SKM-1 (cell line): ENCODE results near the gene NSA2.
A peak's percentile ranks its signal among the peaks of the same experiment; 100 is the strongest.
"Not testable (repeated sequence)": the region's sequence is repeated elsewhere in the genome, so short reads cannot be mapped to it uniquely, and the experiment has no call there.

ENCODE experiments used
- DNase-seq: peaks from one replicate; lab custom pipeline; 2025; ENCODE audit not compliant: unreplicated experiment; lab: John Stamatoyannopoulos, UW

Gene NSA2

DNA sequence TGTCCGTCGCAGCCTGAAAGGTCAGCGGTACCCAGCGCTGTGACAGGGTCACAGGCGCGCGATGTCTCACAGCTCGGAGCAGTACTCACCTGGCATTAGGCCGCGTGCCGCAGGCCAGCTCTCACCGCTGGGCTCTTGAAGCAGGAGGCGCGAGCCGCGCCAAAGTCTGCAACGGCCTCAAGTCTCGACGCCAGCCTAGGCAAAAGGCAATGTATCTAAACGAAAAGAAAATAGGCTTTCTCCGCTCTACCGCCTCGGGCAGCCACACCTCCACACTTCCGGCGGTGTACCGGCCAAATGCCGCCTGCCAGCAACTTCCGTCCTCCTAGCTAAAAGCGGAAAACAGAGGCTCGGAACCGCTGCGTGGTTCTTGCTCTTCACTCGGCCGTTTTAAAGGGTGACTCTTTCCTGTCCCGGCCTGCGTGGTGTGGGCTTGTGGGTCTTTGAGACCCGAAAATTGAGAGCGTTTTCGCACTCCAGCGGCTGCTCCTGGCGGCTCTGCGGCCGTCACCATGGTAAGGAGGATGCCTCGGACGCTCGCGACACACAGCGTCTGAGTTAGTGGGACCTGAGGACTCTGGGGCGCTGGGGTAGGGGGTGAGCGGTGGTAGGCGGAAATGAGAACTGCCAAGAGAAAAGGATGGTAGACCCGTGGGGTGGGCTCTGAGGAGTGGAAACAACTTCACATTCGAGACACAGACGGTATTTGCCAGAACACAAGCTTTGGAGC is at the start of gene NSA2, which contains the start of gene GFM2:
NSA2 (plus strand) TSS at position 401 of the 730 bp plus-strand sequence; CDS start at position 513, 112 bp downstream.
GFM2 (minus strand) TSS at position 269 of the 730 bp plus-strand sequence. CDS start 3,375 bp downstream, outside the sequence.
- DNase-seq = peak; percentile 86

DNA sequence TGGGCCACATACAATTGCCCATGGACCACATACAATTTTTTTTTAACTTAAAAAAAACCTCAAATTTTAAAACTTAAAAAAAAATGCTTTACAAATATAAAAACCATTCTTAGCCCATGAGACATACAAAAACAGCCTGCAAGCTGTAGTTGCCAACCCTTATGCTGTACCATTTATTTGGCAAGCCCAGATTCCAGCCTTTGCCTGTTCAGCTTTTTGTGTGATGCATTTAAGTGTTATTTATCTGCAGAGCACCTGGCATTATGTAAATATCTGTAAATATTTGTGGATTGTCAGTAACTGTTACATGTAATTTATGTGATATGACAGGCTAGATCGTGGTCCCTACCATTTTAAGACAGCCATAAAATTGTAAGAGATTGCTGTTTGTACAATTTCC is 49.5 kb upstream of the NSA2 start:
- no peak for DNase-seq

DNA sequence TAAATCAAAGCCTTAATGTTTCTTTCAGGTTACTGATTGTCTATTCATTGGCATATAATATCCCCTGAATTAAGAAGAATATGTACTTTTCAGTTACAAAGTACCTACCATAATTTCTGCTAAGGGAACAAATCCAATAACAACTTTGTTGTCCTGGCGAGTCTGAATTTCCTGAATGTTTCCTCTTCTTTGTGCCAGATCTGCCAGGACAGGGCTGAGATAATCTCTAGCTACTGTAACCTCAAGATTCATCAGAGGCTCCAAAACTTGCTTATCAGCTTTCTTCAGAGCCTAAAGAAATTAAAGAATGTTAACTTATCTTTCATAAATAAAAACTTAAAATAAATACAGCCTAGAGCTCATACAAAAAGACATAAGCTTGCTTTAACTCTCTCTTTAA is 44.8 kb upstream of the NSA2 start:
- DNase-seq = no peak

DNA sequence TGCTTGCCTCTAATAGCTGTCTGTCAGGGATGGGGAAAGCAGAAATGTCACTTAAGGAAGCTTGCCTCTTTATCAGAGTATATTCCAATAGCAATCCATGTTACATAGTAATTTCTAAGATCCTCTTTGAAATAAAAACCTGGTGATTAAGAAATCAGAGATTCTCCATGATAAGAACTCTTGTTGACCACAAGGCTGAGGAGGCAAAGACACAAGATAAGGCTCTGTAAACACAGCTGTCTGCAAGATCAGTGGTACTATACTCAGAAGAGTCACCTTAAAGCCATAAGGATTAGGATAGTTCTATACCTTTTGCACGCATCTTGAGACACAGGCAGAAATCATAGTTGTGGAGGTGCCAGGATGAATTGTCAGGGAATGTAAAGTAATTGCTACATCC is 41.7 kb upstream of the NSA2 start:
- no peak for DNase-seq

DNA sequence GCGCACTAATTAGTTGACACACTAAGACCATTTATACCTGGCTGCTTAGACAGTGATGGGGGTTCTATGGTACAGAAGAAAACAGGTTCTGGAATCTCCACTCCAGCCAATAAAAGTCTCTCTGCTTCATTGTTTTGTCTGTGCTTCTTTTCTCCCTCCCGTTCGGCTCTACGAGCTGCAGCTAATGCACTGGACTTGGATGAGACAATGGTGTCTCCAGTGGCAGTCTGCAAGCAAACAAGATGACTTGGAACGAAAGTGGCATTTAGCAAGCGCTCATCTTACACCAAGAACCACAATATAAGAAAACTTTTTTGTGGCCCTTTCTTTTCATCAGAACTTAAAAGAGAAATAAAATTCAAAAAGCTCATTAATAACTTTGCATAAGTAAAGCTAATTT is 30.3 kb upstream of the NSA2 start:
- no peak for DNase-seq

DNA sequence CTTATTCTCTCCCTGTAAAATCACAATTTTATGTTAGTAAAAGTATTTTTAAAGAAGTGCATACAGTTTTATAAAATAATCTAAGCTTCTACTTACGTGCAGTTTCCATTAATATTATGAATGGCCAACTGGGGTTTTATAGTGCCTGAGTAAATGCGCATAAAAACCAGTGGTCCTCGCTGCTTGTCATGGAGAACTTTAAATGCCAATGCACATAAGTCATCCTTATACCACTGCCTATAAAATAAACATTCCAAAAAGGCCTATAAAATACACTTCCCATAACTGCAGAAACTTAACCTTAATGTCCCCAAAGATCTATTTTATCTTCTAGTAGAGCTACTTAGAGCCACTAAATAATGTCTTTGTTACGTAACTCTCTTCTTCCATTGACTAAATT is 28.6 kb upstream of the NSA2 start:
- DNase-seq = no peak

DNA sequence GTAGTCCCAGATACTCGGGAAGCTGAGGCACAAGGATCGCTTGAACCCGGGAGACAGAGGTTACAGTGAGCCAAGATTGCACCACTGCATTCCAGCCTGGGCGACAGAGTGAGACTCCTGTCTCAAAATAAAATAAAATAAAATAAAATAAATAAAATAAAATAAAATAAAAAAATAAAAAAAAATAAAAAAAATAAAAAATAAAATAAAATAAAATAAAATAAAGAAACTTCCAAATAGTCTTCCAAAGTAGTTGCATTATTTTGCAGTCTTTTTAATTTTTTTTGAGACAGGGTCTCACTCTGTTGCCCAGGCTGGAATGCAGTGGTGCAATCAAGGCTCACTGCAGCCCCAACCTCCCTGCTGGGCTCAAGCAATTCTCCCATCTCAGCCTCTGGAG is 18.3 kb upstream of the NSA2 start:
- not testable (repeated sequence) for DNase-seq

DNA sequence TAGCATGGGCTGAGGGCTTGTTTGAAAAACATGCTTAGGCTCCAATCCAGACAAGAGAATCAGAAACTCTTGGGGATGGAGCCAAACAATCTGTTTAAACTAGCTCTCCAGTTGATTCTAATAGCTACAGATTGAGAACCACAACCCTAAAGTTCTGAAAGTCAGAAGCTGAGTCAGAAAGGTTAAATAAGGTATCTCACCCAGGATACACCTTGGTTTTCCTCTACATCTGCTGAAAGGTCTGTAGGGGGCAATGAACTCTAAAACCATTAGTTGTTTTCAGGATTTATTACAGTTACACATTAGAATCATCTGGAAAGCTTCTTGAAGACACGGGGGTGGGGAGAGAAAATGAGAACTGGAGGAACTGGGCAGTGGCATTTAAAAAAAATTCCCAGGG is 5.8 kb upstream of the NSA2 start:
- no peak for DNase-seq

DNA sequence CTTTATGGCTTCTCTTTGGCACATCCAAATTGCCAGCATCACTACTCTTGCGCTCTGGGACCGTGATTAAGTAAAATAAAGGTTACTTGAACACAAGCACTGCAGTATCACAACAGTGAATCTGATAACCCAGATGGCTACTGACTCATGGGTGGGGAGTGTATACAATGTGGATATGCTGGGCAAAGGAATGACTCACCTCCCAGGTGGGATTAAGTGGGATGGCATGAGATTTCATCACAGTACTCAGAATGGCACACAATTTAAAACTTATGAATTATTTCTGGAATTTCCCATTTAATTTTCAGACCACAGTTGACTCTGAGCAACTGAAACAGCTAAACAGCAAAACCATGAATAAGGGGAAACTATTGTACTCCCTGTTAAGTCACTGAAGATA is 4.5 kb upstream of the NSA2 start:
- no peak for DNase-seq

DNA sequence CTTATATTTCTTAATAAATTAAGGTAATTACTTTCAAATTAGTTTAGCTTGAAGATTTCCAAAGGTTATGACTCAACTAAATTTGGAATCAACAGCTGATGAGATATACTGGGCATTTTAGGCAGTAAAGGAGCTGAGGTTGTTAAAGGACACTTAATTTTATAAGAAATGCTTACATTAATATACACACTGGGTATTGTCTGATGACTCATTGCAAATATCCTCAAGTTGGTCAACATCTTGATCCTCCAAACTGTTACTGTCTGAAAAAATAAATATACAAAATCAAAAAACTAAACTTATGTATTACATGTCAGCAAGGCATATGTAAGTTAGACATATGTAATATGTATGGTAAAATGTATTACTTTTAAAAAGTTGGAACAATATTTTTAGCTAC is 3.5 kb upstream of the NSA2 start:
- DNase-seq = no peak

DNA sequence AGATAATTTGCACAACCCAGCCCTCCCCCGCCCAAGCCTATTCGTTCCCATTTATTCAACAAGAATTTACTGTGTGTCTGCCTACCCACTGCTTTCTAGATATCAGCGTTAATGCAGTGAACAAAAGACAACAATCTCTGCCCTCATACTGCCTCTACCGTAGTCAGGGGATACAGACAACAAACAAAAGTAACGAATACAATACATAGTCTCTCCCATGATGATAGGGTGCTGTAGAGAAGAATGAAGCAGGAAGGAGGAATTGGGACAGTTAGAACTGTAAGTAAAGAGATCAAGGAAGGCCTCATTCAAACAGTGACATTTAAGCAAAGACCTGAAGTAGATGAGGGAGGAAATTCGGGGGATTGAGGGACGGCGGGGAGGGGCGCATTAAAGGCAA is 1.8 kb upstream of the NSA2 start:
- no peak for DNase-seq

DNA sequence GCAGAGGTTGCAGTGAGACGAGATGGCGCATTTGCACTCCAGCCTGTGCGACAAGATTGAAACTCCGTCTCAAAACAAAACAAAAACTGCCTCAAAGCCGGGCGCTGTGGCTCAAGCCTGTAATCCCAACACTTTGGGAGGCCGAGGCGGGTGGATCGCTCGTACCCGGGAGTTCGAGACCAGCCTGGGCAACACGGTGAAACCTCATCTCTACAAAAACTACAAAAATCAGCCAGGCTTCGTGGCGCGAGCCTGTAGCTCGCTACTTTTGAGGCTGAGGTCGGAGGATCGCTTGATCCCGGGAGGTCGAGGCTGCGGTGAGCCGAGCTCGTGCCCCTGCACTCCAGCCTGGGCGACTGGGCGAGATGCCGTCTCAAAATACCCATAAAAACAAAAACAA is 1.1 kb upstream of the NSA2 start:
- no peak for DNase-seq

DNA sequence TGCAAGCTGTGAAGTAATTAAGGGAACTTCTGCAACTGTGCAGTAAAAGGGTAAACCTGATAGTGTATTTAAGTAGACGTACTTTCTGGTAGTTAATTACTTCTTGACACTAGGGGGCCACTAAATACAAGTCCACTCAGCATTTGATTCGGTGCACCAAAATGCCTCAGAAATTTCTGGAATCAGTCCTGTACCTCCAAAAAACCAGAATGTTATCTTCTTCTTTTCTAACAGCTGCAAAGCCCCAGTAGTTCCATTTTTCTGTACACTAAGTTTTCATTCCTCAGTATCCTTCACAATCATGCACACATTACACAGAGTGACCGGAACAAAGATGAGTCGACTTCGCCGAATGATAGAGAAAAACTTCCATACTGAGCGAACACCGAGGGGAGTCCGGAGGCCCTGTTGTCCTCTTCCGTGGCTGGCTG is 616 bp upstream of the NSA2 start:
- DNase-seq = peak; percentile 36

DNA sequence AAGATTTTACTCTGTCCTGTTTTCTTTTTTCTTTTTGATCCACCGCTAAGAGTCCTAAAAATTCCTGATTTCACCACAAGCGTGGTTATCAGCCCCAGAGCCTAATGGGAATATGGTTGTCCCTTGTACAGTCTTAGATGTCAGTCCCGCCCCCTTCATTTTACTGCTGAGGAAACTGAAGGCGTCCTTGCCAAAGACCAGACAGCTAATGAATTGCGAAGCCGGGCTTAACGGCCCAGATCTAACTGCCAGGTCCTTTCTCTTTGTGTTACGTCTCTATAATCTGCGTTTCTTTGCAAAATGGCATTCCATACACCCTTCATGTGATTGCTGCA is 497 bp downstream of the NSA2 start:
- no peak for DNase-seq

DNA sequence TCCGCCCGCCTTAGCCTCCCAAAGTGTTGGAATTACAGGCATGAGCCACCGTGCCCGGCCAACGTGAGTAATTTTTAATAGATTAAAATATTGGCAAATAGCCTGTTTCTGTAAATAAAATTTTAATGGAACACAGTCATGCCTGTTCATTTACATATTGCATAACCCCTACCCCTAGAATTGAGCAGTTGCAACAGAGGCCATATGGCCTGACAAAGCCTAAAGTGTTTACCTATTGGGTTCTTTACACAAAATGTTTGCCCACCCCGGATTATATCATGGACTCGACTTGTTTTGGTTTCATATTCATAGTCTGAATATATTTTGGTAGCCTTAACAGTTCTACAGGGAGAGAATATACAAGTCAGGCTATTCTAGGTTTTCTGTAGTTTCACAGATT is 5.3 kb downstream of the NSA2 start:
- DNase-seq = no peak

DNA sequence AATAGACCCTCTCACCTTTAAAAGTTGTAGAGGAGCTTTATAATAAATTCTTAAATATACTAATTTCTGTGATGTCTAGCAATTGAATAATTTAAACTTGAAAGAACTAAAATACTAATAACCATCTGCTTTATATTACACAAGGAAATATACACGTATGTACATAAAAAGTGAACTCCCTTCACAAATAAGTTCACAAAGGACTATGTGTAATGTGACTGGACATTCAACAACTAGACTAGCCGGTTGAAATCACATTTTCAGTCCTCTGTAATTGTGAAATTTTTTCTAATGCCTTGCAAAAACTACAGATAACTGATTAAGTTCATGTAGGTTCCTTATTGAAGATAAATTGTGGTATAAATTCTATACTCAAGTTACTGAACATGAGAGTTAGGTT is 11.6 kb downstream of the NSA2 start:
- no peak for DNase-seq

DNA sequence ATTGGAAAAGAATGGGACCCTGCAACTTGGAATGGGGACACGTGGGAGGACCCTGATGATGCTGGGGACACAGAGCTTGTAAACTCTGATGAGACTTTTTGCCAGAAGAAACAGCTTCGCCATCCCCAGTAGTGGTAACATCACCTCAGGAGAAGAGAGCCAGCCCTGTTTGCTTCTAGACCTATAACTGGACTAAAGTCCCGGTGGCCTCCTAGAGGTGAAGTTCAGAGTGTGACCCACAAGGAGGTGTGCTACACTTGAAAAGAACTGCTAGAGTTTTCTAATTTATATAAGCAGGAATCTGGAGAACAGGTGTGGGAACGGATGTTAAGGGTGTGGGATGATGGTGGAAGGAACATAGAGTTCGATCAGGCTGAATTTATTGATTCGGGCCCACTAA is 19.8 kb downstream of the NSA2 start:
- DNase-seq = no peak

DNA sequence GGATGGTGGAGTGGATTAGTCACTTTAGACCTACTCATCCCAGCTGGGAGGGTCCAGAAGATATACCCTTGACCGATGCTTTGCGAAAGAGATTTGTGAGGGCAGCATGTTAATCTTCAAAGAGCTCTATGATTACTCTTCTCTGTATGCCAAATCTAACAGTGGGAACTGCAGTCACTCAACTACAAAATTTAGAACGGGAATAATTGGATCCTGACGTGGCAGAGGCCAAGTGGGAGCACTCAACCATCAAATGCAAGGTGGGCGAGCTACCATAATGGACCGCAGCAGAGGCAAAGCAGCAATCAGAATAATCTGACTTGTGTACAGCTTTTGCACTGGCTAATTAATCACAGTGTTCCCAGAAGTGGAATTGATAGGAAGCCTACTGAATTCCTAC is 20.4 kb downstream of the NSA2 start:
- DNase-seq = no peak

DNA sequence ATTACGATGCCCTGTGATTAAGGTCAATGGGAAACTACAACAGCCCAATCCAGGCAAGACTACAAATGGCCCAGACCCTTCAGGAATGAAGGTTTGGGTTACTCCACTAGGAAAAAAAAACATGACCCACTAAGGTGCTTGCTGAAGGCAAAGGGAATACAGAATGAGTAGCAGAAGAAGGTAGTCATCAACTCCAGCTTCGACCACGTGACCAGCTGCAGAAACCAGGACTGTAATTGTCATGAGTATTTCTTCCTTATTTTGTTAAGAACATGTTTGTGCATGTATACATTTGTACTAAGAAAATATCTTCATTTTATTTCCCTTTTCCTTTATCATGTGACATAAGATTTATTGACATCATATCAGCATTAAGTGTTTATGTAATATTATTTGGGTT is 24.6 kb downstream of the NSA2 start:
- DNase-seq = not testable (repeated sequence)

DNA sequence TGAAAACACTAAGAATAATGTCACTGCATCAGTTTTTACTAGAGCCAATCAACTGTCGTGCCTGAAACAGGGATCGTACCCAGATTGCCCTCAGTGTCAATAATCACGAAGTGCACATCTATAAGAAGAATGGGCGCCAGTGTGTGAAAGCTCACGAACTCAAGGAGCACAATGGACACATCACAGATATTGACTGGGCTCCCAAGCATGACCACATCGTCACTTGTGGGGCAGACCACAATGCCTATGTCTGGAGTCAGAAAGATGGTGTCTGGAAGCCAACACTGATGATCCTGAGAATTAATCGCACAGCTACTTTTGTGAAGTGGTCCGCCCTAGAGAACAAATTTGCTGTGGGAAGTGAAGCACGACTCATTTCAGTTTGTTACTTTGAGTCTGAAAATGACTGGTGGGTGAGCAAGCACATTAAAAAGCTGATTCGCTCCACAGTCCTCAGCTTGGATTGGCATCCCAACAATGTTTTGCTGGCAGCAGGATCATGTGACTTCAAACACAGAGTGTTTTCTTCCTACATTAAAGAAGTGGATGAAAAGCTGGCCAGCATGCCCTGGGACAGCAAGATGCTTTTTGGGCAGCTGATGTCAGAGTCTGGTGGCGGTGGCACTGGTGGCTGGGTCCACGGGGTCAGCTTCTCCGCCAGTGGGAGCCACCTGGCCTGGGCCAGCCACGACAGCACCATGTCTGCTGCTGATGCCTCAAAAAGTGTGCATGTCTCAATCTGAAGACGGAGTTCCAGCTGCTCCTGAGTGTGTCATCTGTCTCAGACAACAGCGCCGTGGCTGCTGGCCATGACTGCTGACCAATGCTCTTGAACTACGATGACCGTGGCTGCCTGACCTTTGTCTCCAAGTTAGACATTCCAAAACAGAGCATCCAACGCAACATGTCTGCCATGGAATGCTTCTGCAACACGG is 32.2 kb downstream of the NSA2 start:
- DNase-seq = no peak

DNA sequence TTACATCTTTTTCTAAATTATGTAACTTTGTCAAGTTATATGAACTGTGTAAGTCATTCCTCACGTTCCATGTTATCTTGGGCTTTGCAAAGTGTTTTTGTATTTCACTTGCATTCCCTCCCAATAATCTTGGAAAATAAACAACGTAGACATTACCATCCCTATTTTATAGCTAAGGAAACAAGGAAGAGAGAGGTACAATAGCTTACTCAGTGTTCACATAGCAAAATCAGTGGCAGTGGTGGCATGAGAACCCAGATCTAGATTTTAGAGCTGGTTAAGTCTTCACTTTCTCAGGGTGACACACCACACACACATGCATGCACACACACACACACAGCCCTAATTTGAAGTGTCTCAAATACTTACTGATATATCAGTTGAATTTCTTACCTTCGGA is 34.1 kb downstream of the NSA2 start:
- DNase-seq = no peak

DNA sequence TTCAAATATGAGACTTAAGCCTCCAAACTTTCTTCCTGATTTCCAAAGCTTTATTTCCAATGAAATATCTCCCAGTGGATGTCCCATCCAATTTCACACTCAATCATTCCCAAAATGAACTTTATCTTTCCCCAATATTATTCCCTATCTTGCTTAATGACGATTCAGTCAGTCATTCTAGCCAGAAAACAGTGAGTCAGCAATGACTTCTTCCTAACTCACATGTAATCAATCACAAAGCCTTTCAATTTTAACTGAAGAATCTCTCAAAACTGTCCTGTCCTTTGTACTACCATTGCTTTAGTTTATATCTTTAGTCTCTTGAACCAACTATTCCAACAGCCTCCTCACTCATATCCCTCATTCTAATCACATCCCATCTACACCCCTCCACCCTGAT is 34.9 kb downstream of the NSA2 start:
- DNase-seq = no peak
